A549 (cell line): ENCODE data around the gene CDC37L1. TPM values are rescaled to one million over a fixed set of nuclear protein-coding genes. Genes with fewer than 3 reads are reported as not detected.
A peak's percentile ranks its signal among the peaks of the same experiment; 100 is the strongest.

Experiments
- ATAC-seq, 2 experiments: fragments of 200-7000 bp in 1 of 2; fragments of >200 bp in 1 of 2; cut with Nextera tagmentation in 1 of 2; cut with Tn5 transposase in 1 of 2; 3 replicates each; pipeline versions ENCODE4 v1.8.0 to v1.9.1; 2018 to 2020; ENCODE audit warnings: mild to moderate bottlenecking in 1 of 2, moderate library complexity in 1 of 2
- CTCF ChIA-PET: fragments of 300-600 bp; sonication (Branson Sonifier 250); formaldehyde crosslinking; extraction: SDS; loops from one replicate; lab custom pipeline; 2021; ENCODE audit warnings: antibody characterized with exemption, inconsistent platforms; lab: Yijun Ruan, JAX
- POLR2A ChIA-PET: fragments of 350-600 bp; formaldehyde crosslinking; extraction: SDS; loops from one replicate; lab custom pipeline; 2021; ENCODE audit warnings: antibody characterized with exemption, inconsistent platforms; lab: Yijun Ruan, JAX
- DNase-seq, 2 experiments: peaks; one replicate each; pipeline versions ENCODE4 v3.0.0 to v3.0.0-alpha.2; 2011 to 2016; ENCODE audit warnings: low read depth in 1 of 2, low spot score in 1 of 2
- FAIRE-seq: peaks from 2 replicates; lab custom pipeline; 2011; peaks lifted over from hg19 to GRCh38; lab: Jason Lieb, UNC
- H3K27ac ChIP-seq, 2 experiments: fragments of >200 bp; sonication (Bioruptor Twin); formaldehyde crosslinking; 3 replicates each; pipeline ENCODE4 v1.5.1; 2016 to 2017
- H3K4me1 ChIP-seq: fragments of >200 bp; sonication (Bioruptor Twin); formaldehyde crosslinking; 3 replicates; pipeline ENCODE4 v1.6.1; 2016
- H3K4me2 ChIP-seq: fragments of >200 bp; sonication (Bioruptor Twin); formaldehyde crosslinking; 3 replicates; pipeline ENCODE4 v1.6.1; 2016
- H3K4me3 ChIP-seq: fragments of >200 bp; sonication (Bioruptor Twin); formaldehyde crosslinking; 3 replicates; pipeline ENCODE4 v1.5.1; 2016
- H3K9me3 ChIP-seq: fragments of >200 bp; sonication (Bioruptor Twin); formaldehyde crosslinking; 3 replicates; pipeline ENCODE4 v1.6.1; 2016
- CBX8 ChIP-seq: fragments of 200-600 bp; sonication (generic); IDR thresholded peaks from 2 replicates; pipeline ENCODE4 v1.6.1; 2016
- CEBPB ChIP-seq, 2 experiments: fragments of >200 bp in 1 of 2; sonication (Bioruptor Twin) in 1 of 2; formaldehyde crosslinking in 1 of 2; IDR thresholded peaks; 2 replicates each; pipeline ENCODE4 v1.6.1; 2012 to 2016
- CHD4 ChIP-seq: fragments of 200-600 bp; sonication (generic); IDR thresholded peaks from 2 replicates; pipeline ENCODE4 v1.6.1; 2016; ENCODE audit warnings: antibody characterized with exemption, mild to moderate bottlenecking, borderline replicate concordance
- EHMT2 ChIP-seq: fragments of 200-600 bp; sonication (generic); IDR thresholded peaks from 2 replicates; pipeline ENCODE4 v1.6.1; 2016; ENCODE audit warnings: antibody characterized with exemption, low read depth, mild to moderate bottlenecking, moderate library complexity
- FOSL2 ChIP-seq, 2 experiments: fragments of 450-650 bp in 1 of 2; fragments of >200 bp in 1 of 2; sonication (Bioruptor Twin) in 1 of 2; formaldehyde crosslinking; IDR thresholded peaks; 2 replicates each; pipeline versions ENCODE4 v1.5.0 to v1.6.1; 2016 to 2020; ENCODE audit warnings: mild to moderate bottlenecking in 1 of 2, moderate library complexity in 1 of 2
- GATA3 ChIP-seq: IDR thresholded peaks from 2 replicates; pipeline ENCODE4 v1.6.1; 2012; ENCODE audit warnings: borderline replicate concordance
- JUNB ChIP-seq: fragments of >200 bp; sonication (Bioruptor Twin); formaldehyde crosslinking; IDR thresholded peaks from 2 replicates; pipeline ENCODE4 v1.6.1; 2016
- MAZ ChIP-seq: fragments of 150-350 bp; IDR thresholded peaks from 2 replicates; pipeline ENCODE4 v1.6.1; 2014; ENCODE audit warnings: antibody characterized with exemption, low read depth, low read length, borderline replicate concordance
- POLR2A ChIP-seq: IDR thresholded peaks from 2 replicates; pipeline ENCODE4 v1.6.1; 2012; ENCODE audit warnings: mild to moderate bottlenecking, low read length
- RFX5 ChIP-seq: fragments of 450-650 bp; IDR thresholded peaks from 2 replicates; pipeline ENCODE4 v1.7.1; 2014; ENCODE audit warnings: antibody characterized with exemption, mild to moderate bottlenecking, moderate library complexity
- SMC3 ChIP-seq: fragments of >200 bp; sonication (Bioruptor Twin); formaldehyde crosslinking; IDR thresholded peaks from 3 replicates; pipeline ENCODE4 v1.6.1; 2018; ENCODE audit warnings: inconsistent platforms
- TFCP2L1 ChIP-seq: fragments of 250-450 bp; sonication (Bioruptor Pico); IDR thresholded peaks from 2 replicates; pipeline ENCODE4 v1.5.0; 2021; ENCODE audit warnings: mild to moderate bottlenecking
- ZNF302 ChIP-seq: fragments of 250-450 bp; sonication (Bioruptor Pico); IDR thresholded peaks from 2 replicates; pipeline ENCODE4 v1.9.0; 2021; ENCODE audit warnings: inconsistent platforms, mild to moderate bottlenecking, moderate library complexity
- ZSCAN20 ChIP-seq: fragments of 250-450 bp; sonication (Bioruptor Pico); IDR thresholded peaks from 2 replicates; pipeline ENCODE4 v1.8.0; 2022; ENCODE audit warnings: mild to moderate bottlenecking, moderate library complexity
- WGBS: methylation state at CpG from one replicate; pipeline ENCODE4 v1.1.6; 2017; ENCODE audit errors: missing lambda C conversion rate; 5-methylcytosine and 5-hydroxymethylcytosine counted together
- polyA plus RNA-seq, 4 experiments: library from polyadenylated mRNA; depleted of rRNA in 3 of 4; stranded (reverse); fragments of >200 nt; fragmentation: RNase III in 1 of 4; extraction: RNeasy Plus Mini Kit Qiagen cat#74134 plus additional on column Dnase treatment in 1 of 4; gene quantifications; 2 replicates in 3 of 4; 3 replicates in 1 of 4; pipeline ENCODE4 v1.2.3, GENCODE V29; 2011 to 2017
- TF ChIP-seq, protein P1 (sequence below): fragments of >200 bp; sonication (Bioruptor Twin); formaldehyde crosslinking; IDR thresholded peaks from 3 replicates; pipeline ENCODE4 v1.5.1; 2016
- TF ChIP-seq, protein P2 (sequence below): fragments of >200 bp; sonication (Bioruptor Twin); formaldehyde crosslinking; IDR thresholded peaks from 2 replicates; pipeline ENCODE4 v1.6.1; 2016
- TF ChIP-seq, protein P3 (sequence below): fragments of 200-600 bp; sonication (generic); IDR thresholded peaks from 2 replicates; pipeline ENCODE4 v1.6.1; 2016; ENCODE audit warnings: antibody characterized with exemption, mild to moderate bottlenecking, moderate library complexity
- TF ChIP-seq, protein P4 (sequence below): IDR thresholded peaks from 2 replicates; pipeline ENCODE4 v1.6.1; 2012; ENCODE audit warnings: low read depth, borderline replicate concordance
- TF ChIP-seq, protein P5 (sequence below): fragments of 250-450 bp; sonication (Bioruptor Pico); IDR thresholded peaks from 2 replicates; pipeline ENCODE4 v1.5.0; 2020; ENCODE audit warnings: low read depth, mild to moderate bottlenecking, moderate library complexity
- TF ChIP-seq, protein P6 (sequence below): fragments of 150-350 bp; IDR thresholded peaks from 2 replicates; pipeline ENCODE4 v1.6.1; 2014; ENCODE audit warnings: low read depth, mild to moderate bottlenecking, low read length

Gene CDC37L1
- polyA plus RNA-seq, 2 of the 4 experiments (the other 2 are of a cell fraction) = 9.5 to 16.2 TPM

DNA sequence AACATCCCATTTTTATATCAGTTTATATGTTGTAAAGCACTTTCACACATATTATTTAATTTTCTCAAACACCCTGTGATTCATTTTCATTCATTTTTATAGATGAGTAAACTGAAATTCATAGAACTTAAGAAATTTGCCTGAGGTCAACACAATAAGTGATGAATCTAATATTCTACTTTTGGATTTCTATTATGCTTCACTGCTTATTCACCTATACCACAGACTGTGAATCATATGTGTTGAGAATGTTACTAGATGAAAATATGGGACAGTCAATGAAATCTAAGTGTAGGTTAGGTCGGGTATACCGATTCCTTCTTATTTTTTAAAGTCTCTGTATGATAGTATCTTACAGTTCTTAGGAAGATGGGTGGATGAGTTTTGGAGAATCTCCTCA lies 24.8 kb downstream of the CDC37L1 start (continued):
- TF ChIP-seq, protein P1, sequence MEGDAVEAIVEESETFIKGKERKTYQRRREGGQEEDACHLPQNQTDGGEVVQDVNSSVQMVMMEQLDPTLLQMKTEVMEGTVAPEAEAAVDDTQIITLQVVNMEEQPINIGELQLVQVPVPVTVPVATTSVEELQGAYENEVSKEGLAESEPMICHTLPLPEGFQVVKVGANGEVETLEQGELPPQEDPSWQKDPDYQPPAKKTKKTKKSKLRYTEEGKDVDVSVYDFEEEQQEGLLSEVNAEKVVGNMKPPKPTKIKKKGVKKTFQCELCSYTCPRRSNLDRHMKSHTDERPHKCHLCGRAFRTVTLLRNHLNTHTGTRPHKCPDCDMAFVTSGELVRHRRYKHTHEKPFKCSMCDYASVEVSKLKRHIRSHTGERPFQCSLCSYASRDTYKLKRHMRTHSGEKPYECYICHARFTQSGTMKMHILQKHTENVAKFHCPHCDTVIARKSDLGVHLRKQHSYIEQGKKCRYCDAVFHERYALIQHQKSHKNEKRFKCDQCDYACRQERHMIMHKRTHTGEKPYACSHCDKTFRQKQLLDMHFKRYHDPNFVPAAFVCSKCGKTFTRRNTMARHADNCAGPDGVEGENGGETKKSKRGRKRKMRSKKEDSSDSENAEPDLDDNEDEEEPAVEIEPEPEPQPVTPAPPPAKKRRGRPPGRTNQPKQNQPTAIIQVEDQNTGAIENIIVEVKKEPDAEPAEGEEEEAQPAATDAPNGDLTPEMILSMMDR = no peak
- TF ChIP-seq GATA3 (no peak), POLR2A (no peak)

DNA sequence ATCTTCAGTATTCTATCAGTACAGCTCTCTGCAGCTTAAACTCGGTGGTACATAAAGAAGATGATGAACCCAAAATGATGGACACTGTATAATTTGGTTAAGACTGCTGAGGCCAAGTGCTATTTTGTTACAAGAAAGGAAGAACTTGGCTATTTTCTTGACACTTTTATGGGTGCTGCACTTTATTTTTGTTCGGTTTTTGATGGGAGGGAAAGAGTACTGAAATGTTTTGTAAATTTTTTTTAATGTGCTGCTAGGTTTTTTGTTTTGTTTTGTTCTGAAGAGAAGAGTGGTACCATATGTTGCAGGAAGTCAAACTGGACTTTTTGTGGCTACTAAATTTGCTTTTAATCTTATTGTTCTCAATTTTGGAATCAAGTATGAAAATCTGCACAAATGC lies 26.7 kb downstream of the CDC37L1 start:
- H3K4me2 ChIP-seq = no peak overlapping the region
- 45% methylated on average over 2 of the region's 2 CpGs for WGBS
- POLR2A ChIA-PET = no interaction called here
- no peak for TF ChIP-seq ZNF302
- no peak for TF ChIP-seq EHMT2
- TF ChIP-seq, protein P2, sequence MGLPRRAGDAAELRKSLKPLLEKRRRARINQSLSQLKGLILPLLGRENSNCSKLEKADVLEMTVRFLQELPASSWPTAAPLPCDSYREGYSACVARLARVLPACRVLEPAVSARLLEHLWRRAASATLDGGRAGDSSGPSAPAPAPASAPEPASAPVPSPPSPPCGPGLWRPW = no peak
- no peak for TF ChIP-seq CHD4
- TF ChIP-seq, protein P3, sequence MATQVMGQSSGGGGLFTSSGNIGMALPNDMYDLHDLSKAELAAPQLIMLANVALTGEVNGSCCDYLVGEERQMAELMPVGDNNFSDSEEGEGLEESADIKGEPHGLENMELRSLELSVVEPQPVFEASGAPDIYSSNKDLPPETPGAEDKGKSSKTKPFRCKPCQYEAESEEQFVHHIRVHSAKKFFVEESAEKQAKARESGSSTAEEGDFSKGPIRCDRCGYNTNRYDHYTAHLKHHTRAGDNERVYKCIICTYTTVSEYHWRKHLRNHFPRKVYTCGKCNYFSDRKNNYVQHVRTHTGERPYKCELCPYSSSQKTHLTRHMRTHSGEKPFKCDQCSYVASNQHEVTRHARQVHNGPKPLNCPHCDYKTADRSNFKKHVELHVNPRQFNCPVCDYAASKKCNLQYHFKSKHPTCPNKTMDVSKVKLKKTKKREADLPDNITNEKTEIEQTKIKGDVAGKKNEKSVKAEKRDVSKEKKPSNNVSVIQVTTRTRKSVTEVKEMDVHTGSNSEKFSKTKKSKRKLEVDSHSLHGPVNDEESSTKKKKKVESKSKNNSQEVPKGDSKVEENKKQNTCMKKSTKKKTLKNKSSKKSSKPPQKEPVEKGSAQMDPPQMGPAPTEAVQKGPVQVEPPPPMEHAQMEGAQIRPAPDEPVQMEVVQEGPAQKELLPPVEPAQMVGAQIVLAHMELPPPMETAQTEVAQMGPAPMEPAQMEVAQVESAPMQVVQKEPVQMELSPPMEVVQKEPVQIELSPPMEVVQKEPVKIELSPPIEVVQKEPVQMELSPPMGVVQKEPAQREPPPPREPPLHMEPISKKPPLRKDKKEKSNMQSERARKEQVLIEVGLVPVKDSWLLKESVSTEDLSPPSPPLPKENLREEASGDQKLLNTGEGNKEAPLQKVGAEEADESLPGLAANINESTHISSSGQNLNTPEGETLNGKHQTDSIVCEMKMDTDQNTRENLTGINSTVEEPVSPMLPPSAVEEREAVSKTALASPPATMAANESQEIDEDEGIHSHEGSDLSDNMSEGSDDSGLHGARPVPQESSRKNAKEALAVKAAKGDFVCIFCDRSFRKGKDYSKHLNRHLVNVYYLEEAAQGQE = no peak
- no peak for TF ChIP-seq ZSCAN20 (CRISPR knock-in tag)
- TF ChIP-seq, all 56 proteins: peak for 0
- Histone ChIP-seq H3K27ac (no peak overlapping the region), H3K9me3 (no peaks in the 10 kb centered on the region), H3K4me1 (no peaks in the 10 kb centered on the region), H3K4me3 (no peak overlapping the region)
- CTCF ChIA-PET = interaction anchor here (1.0 kb wide), 1 partner anchor 113 kb away, joined by 3 read pairs; no protein-coding TSS in a partner anchor
- ATAC-seq (no peak), FAIRE-seq (no peak), DNase-seq (no peak)

DNA sequence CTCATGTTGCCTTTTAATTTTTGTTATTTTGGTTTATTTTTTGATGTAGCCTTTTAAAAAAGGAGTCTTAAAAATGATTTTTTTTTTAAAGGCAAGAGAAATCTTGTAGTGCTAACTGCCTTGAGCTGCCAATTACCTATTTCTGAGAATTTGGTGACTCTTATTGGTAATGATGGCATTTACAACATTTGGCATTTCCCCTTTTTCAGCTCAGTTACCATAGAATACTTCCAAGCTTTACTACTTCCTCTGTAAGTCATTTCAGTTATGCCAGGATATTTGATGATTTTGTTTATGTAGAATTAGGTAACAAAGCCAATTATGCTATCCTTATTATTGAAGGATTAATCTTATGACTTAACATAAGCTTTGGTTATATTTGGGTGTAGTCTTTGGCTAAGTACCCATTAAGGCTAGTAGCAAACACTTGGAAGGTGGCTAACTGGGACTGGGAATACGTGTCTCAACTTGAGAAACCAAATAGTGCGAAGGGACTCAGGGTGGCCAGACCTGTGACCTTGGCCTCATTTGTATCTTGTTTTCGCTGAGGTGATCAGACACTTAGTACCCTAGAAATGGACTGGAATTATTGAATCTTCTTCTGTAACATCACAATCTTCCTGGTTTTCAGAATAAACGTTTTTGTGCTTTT lies 27.7 kb downstream of the CDC37L1 start:
- Histone ChIP-seq H3K4me1 (no peaks in the 10 kb centered on the region), H3K27ac (no peak overlapping the region), H3K9me3 (no peaks in the 10 kb centered on the region), H3K4me3 (no peak overlapping the region), H3K4me2 (no peak overlapping the region)
- ATAC-seq (no peak), DNase-seq (no peak), FAIRE-seq (peak; percentile 18)
- WGBS = 48% methylated on average over 4 of the region's 4 CpGs
- CTCF ChIA-PET = interaction anchor here (1.0 kb wide), 1 partner anchor 114 kb away, joined by 3 read pairs; no protein-coding TSS in a partner anchor
- POLR2A ChIA-PET = no interaction called here
- TF ChIP-seq TFCP2L1 (CRISPR knock-in tag) = no peak
- no peak for TF ChIP-seq SMC3
- TF ChIP-seq MAZ = no peak
- TF ChIP-seq, protein P4, sequence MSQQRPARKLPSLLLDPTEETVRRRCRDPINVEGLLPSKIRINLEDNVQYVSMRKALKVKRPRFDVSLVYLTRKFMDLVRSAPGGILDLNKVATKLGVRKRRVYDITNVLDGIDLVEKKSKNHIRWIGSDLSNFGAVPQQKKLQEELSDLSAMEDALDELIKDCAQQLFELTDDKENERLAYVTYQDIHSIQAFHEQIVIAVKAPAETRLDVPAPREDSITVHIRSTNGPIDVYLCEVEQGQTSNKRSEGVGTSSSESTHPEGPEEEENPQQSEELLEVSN = no peak
- no peak for TF ChIP-seq CBX8
- TF ChIP-seq FOSL2 (IDR thresholded peaks at IDR 0.05) = no peak
- no peak for TF ChIP-seq FOSL2 (CRISPR knock-in tag; IDR thresholded peaks at IDR 0.05)
- TF ChIP-seq, protein P5, sequence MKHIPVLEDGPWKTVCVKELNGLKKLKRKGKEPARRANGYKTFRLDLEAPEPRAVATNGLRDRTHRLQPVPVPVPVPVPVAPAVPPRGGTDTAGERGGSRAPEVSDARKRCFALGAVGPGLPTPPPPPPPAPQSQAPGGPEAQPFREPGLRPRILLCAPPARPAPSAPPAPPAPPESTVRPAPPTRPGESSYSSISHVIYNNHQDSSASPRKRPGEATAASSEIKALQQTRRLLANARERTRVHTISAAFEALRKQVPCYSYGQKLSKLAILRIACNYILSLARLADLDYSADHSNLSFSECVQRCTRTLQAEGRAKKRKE (CRISPR knock-in tag) = no peak
- TF ChIP-seq JUNB = no peak
- TF ChIP-seq CEBPB (IDR thresholded peaks at IDR 0.05) = no peak
- TF ChIP-seq RFX5 = no peak
- TF ChIP-seq, protein P6, sequence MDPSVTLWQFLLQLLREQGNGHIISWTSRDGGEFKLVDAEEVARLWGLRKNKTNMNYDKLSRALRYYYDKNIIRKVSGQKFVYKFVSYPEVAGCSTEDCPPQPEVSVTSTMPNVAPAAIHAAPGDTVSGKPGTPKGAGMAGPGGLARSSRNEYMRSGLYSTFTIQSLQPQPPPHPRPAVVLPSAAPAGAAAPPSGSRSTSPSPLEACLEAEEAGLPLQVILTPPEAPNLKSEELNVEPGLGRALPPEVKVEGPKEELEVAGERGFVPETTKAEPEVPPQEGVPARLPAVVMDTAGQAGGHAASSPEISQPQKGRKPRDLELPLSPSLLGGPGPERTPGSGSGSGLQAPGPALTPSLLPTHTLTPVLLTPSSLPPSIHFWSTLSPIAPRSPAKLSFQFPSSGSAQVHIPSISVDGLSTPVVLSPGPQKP = no peak
- TF ChIP-seq, all 56 proteins: peak for 0
